Fibroblast of skin of left quadriceps (primary cell): ENCODE measurements around the gene IQCE.
"Not testable (repeated sequence)": the region's sequence is repeated elsewhere in the genome, so short reads cannot be mapped to it uniquely, and the experiment has no call there.

Experiments used
- DNase-seq, 2 experiments: peaks; one replicate each; pipeline ENCODE4 v3.0.0-alpha.2; 2013; ENCODE audit warnings: low read depth in 2 of 2

Gene IQCE

DNA sequence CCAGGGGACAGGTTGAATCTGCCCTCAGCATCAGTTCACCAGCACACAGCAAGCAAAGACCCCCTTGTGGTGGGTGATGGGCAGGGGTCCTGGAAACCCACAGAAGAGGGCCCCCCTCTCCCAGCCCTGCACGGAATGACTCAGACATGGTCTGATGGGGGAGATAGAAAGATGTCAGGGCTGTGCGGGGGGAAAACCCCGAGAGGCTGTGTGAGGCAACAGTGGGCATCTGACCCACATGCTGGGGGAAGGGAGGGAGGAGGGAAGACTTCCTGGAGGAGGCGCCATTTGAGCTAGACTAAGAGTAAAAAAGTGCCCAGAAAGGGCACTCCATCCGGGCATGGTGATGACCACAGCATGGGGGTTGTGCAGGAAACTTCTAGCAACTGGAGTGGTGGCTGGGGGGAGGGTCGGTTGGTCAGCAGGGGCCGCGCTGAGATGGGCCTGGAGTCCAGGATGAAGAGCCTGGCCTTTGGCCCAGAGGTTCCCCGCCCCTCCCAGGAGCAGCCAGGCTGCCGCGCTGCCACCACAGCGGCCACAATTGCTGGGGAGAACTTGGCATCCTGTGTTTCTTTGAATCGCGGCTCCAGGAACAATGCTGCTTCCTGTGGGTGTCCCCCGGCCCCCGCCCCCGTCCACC is 36.7 kb upstream of the IQCE start:
- DNase-seq: no peak

DNA sequence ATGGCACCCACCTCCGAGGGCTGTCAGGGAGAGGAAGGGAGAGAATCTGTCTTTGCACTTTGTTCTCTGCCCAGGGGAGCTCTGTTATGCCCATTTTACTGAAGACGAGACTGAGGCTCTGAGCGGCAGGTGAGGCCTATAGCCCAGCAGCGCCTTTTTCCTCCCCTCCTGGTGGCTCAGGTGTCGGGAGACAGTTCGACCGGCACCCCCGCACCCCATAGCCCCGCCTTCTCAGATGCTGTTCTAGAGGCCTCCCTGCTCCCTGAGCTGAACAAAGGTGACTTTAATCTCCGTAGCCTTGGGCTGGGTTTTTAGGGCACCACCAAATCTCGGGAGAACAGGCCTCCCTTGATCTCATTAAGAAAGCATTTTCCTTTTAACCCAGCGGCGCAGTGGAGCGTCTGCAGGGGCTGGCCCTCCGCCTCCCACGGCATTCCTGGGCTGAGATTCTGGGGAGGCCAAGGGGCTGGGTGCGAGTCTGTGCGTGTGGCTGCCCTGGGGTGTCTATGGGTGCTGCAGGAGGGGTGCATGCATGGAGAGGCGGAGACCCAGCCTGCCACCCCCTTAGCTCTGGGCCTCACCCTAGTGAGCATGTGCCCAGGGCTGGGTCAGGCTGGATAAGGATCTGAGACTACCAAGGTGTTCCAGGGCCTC is 35.9 kb upstream of the IQCE start:
- DNase-seq: no peak

DNA sequence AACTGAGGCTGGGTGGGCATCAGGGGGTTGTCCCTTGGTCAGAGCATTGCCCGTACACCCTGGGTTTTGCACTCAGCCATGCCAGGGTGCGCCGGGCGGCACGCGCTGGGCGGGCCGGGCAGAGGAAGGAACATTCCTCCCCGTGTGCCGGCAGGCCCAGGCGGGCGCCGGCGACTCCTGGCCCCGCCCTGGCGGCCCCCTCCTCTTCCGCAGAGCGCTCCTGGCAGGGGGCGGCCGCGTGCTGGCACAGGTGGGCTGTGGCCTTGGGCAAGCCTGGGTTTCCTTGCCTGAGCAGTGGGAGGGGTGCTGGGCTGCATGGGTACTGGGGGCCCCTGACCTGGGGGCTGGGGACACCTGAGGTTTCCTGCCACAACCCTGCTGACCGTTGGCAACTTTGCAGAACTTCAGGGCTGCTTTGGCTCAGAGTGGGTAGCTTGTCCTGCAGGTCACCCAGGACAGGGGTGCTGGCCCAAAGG is 35.3 kb upstream of the IQCE start:
- DNase-seq: no peak

DNA sequence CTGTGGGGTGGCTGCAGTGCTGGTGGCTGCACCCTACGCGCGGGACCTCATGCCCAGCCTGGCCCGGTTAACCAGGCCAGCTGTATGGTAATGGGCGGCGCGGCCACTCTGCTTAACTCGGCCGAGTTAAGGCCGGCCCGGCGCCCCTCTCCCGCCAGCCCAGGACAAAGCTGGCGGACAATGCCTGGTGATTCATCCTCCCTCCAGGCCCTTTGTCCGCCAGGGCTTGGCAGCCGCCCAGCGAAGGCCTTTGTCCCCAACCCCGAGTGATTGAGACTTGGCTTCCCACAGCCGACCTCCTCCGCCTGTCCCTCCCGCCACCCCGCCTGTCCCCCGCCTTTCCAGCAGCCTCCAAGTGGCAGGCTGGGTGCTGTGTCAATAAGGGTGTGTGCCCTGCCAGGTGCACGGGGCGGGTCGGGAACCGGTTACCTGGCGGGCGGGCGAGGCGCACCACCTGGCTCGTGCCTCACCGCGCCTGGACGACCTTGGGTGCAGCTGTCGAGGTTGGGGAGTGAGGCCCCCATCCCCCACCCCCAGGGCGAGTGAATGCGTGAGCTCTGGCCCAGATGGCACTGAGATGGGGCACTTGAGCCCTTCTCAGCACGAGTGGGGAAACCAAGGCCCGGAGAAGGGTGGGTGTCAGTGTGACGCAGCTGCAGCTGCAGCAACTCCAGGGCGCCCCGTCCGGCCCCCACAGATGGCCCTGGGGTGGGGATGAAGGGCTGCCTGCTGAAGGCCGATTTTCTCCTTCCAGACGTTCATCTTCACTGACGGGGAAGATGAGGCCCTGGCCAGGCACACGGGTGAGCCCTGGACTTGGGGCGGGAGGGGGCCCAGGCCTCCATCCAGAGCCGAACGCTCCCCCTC is 34.6 kb upstream of the IQCE start:
- DNase-seq: no peak

DNA sequence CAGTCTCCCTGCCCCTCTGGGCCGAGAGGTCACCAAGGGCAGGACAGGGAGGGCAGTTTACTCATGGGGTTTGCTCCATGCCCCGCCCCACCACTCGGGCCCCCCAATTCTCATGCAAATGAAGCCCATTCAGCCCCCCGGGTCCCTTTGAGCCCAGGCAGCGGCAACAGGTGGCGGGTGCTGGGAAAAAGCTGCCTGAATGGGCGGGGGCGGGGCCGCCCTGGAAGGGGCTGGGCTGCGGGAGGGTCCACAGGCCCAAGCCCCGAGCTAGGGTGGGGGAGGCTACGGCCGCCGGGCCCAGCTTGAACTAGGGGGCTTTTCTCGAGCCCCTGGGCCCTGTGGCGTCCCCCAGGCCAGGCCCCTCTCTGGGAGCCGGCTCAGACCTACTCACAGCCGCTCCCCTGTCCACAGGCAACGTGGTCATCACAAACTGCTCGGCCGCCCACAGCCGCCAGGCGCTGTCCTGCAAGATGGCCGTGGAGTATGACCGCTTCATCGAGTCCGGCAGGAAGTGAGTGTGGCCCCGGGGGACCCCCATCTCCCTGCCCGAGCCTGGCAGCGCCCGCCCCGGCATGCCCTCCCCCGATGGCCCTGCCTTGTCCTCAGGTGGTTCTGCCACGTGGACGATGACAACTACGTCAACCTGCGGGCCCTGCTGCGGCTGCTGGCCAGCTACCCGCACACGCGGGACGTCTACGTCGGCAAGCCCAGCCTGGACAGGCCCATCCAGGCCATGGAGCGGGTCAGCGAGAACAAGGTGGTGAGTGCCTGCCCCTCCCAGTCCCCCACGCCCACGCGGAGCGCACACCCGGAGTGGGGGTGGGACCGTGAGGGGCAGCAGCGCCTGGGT is 33.7 kb upstream of the IQCE start:
- no peak for DNase-seq

DNA sequence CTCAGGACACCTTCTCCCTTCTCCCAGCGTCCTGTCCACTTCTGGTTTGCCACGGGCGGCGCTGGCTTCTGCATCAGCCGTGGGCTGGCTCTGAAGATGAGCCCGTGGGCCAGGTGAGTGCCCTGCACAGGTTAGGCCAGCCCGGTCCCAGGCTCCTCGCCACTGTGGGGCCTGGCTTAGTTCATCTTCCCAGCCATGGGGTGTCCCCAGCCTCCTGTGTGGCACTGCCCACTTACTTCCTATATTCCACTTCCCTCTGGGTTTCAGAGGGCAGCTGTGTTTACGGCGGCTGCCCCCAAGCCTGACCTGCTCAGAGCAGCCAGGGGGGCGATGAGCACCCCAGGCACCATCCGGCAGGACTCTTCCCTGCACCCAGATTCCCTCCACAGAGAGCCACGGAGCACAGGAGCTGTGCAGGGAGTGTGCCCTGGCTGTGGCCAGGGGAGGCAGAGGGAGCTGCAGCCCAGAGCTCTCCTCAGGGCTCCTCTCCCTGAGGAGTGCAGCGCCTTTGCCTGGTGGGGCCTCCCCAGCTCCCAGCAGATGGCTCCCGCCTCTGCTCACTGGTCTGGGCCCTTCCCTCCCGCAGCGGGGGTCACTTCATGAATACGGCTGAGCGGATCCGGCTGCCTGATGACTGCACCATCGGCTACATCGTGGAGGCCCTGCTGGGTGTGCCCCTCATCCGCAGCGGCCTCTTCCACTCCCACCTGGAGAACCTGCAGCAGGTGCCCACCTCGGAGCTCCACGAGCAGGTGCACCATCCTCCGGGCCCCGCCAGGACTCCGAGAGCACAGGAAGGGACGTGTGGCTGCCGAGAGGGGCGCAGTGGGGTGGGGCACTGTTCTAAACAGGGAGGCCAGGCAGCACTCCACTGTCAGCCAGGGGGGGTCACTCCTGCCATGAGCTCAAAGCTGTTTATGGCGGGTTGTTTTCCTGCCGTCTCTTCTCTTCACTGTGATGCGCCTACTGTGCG is 32.8 kb upstream of the IQCE start:
- DNase-seq: no peak

DNA sequence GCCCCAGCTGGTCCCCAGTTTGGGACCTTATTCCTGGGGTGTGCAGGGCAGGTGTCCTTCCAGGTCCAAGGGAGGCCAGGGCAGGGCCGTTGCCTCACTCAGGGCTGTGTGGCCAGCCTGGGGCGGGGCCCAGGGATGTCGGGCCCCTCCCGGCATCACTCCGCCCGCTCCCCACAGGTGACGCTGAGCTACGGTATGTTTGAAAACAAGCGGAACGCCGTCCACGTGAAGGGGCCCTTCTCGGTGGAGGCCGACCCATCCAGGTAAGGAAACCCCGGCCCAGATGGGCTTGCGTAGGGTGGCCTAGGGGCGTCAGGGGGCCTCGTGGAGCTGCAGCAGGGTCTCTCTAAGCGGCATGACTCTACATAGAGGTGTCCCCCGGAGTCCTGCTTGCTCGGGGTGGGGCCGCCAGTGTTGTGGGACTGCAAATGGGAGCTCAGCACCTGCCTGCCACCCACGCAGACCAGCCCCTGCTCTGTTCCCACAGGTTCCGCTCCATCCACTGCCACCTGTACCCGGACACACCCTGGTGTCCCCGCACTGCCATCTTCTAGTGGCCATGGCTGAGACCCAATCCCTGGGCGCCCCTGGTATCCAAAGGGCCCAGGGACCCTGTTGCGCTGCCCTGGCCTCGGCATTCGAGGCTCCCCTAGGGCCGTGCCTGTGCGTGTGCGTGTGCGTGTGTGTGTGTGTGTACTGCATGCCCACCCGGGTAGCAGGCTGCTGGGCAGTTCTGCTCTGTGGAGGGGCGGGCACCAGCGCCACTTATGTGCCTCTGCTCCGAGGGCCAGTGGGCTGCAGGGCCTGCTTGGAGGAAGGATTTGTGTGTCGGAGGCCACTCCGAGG is 31.9 kb upstream of the IQCE start:
- no peak for DNase-seq

DNA sequence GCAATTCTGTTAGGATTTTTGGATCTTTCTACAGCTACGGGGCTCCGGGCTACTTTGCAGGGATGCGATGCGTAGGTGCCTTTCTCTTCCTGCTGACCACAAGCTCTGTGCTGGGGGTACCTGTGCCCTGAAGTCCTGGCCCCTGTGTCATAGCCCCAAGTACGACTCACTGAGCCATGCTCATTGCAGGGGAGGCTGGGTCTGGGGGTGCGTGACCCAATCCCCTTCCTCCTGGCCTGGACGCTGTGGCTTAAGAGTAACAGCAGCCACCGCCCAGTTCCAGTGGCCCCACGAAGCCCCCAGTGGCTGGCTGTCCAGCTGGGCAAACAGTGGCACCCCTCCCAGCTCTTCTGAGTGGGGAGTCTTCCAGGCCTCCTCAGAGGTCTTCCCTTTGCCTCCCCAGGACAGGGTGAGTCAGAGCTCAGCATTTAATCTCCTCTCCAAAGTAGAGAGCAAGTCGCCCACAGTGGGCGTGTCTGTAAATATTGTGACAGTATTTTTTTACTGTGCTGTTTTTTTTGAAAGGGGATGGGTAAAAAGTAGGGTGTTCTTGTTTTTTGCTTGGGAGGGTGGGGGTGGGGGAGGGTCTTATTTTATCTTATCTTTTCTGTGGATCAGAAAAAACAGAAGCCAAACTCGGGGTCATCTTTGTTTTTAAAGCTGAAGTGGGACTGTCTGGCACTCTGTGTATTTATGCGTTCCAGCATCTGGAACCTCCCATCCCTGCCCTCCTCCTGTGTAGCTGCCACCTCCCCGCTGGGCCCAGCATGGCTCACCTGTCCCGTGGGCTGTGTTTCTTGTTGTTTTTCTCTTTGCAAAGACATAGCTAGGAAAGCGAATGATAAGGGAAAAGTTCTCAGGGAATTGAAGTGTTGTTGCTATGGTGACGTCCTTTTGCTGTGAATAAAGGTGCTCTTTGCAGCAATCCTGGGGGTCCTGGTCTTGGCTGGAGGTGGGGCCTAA is 31.0 kb upstream of the IQCE start:
- DNase-seq: no peak

DNA sequence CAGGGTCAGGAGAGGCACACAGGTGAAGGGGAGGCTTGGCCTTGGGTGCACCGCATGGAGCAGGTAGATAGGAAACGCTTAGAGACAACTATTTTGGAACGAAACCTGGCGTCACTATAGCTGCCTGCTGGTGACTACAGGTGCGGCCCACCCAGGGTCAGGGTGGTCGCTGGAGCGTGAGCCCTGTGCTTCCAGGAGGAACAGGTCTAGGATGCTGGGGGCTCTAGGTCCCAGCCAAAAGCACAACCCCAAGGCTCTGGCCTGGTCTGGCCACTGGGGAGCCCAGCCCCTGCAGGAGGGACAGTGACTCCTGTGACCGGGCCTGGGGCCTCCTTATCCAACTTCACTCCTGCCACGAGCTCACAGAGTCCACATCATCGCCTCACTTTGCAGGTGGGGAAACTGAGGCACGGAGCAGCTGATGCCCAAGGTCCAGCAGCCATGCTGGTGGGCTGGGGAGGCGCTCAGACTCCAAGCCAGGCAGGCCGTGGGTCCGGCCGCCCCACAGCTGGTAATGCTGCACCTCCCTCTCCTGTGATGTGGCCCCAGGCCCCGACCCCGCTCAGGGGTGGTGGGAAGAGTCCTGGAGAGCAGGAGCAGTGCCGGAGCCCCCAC is 30.2 kb upstream of the IQCE start:
- no peak for DNase-seq

DNA sequence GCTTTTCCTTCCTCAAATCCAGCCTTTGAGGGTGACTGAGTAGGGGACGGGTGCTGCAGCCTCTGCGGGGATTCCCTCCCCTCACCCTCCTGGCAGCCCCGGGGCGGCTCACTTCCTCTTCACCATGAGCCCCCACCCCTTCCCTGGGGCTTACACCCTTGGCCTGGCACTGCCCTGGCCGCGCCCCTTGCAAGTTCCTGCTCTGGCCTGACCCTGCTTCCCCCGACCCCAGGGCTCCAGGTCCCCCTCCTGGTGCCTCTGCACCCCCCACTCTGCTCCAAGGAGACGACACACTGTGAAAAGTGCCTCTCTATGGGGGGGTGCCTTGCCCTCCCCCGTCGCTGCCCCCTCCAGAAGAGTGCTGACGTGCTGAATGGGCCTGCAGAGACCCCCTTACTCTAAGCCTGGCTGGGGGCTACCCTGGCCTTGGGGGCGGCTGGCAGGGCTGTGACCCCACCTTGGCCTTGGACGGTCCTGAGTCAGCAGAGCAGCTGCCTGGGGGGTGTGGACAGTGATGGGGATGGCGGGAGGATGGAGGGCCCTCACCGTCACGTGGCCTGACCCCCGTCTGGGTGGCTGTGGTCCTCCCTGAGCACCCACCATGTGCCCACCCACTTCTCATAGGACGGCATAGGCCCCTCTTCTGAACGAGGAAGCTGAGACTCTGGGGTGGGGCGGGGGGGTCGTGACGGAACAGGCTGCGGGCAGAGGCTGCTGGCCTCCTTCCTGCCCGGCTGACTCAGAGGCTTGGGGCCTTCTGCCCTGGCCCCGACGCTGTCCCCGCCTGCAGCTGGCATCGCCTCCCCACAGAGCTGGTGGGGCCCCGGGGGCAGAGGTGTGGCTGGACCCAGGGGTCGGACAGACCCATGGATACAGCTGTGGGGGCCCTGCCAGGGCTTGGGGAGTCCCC is 29.4 kb upstream of the IQCE start:
- no peak for DNase-seq

DNA sequence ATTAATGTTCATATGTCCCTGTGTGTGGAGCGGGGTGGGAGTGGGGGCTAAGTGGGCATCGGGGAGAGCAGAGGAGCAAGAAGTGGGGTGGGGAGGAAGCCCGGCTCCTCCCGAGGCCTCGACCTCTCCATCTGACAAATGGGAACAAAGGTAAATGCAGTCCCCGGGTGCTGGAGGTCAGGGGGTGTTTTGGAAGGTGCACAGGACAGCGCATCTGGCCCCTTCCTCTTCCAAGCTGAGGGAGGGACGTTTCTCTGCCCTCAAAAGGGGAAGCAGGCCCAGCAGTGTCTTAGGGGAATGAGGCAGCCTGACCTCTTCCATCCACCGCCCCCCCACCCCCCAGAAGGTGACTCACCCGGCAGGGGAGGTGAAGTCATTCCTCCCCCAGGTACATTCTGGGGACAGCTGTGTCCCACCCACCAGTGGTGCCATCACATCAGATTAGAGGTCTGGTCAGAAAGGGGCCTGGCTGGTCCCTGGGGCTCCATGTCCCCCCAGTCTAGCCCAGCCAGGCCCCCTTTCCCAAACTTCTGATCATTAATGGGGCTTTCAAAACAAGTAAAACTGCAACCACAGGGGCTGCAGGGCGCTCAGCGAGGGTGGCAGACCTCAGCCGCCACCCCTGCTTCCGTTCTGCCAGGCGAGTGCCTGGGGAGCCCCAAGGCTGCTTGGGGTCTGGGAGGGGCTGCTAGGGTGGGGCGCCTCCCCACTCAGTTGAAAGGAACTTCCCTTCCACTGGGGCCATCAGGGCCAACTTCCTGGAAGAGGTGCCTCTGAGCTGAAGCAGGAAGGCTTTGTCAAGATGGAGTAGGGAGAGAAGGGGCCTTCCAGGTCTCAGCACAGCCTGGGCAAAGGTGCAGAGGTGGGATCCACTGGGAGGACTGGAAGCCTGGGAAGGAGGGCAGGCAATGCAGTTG is 28.4 kb upstream of the IQCE start:
- DNase-seq: no peak

DNA sequence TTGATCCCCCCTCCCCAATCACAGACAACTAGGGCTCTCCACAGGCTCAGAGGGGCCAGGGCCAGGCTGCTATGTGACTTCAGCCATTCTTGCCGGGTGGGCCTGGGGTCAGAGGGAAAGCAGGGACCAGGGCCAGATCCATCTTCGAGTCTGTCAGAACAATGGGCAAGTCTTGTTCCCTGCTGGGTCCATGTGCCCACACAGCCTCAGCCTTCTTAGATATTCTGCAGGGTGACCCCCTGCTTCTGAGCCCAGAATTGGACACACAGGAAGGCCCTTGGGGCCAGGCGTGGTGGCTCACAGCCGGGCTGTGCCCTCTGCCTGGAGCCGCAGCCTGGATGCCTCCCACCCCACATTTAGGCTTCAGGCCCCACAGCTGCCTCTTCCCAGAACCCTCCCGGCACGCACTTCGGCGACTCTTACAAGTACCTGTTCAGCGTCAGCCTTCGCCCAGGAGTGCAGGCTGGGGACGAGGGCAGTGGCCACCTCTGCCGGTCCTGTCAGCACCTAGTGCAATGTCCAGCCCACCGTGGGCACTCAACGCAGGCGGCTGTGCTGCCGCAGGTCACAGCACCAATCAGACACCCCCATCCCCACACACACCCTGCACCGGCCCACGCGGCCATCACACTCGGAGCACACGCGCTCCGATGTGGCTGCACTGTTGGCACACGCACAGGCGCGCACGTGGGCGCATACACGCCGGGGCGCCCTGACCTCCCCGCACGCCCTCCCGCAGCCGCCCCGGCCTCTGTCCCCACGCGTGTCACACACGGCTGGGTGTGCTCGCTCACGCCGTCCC is 27.6 kb upstream of the IQCE start:
- DNase-seq: not testable (repeated sequence)

DNA sequence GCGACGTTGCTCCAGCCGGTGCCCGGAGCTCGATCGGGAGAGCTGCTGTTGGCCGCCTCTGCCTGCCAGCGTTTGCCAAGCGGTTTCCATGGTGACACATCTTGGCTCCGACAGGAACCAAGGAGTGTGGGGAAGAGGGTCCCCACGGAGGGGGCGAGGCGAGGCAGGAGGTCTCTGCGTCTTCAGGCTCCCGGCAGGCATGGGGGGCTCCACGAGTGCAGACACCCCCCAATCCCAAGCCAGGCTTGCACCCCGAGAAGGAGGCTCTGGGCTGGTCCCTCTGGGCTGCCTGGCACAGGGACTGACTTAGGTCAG is 27.0 kb upstream of the IQCE start:
- DNase-seq: not testable (repeated sequence)

DNA sequence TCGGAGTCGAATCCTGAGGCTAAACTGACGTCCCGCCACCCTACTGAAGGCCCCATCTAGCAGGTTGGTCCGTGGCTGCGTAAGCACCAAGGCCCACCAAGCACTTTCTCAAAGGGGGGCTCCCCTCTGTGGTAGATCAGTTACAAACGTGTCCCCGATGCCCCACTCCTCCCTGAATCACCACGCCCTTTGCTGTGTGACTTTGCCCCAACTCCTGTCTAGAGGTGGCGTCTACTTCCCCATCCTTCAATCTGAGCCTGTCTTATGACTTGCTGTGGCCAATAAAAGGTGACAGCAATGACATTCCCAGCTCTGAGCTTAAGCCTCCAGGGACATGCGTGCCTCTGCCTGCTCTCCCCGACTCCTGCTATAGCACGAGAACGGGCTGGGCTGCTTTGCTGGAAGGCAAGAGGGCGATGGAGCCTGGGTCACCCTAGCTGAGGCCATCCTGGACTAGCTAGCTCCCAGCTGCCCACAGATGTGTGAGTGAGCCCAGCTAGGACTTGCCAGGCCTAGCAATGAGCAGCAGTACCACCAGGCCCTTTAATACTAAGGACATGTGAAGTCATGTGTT is 26.5 kb upstream of the IQCE start:
- not testable (repeated sequence) for DNase-seq

DNA sequence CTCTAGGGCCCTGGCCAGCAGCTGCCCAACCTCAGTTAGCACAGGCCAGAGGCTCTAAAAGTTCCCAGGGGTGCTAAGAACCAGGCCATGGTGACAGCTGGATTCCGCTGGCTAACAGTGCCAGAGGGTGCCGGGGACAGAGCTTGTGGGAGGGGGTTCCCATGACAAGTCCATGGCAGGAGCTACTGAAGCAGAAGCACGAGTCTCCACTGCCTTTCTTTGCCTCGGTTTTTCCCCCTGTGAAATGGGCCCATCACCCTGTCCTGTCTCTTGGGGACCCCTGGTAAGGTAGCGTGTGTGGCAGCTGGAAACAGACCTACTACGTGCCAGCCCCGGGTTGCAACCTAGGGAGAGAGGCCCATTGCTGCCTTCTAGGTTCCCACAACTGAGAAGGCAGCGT is 26.0 kb upstream of the IQCE start:
- DNase-seq: not testable (repeated sequence)
